ENCODE measurements around the gene SPIN2B. TPM values are rescaled to one million over a fixed set of nuclear protein-coding genes. Genes with fewer than 3 reads are reported as not detected.

SPIN2B gene
- total and polyA plus RNA-seq, 10 of the 15 experiments (the other 5 are each of a cell fraction or from before 2014, with no cell fraction given): 2.7 to 8.9 (median 6.0) TPM

DNA sequence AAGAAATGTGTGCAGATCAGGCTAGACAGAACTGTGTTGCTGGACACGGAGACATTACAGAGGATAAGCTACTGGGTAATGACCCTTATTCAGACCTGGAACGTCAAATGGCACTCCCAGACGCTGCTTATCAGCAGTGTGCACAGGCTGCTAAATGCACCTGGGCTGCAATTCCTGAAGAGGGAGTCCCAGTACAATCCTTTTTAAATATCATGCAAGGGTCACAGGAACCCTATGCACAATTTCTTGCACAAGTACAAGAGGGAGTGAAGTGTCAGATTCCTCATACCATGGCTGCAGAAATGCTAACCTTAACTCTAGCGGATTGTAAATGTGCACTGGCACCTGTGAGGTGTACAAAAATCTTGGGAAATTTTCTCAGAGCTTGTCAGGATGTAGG is 16.9 kb downstream of the SPIN2B start:
- SMC1A ChIA-PET (ENCODE audit: uncharacterized antibody, unreplicated experiment): no interaction called here
- H3K79me2 ChIP-seq (ENCODE audit: control insufficient read depth, insufficient read depth, low read length): no peaks in the 10 kb centered on the region
- no peaks in the 10 kb centered on the region; a peak in 1 of 4 replicates for H3K36me3 ChIP-seq (ENCODE audit: control insufficient read depth in 2 of 2, insufficient read depth in 2 of 2, low read length in 1 of 2)
- in situ Hi-C loops (cut with MboI) (no loop called here), intact Hi-C loops (cut with micrococcal nuclease; ENCODE audit: unreplicated experiment) (no loop called here)
- BruUV-seq (replicated peaks): no TSS peak
- ATAC-seq: no peak
- no peak overlapping the region for H3K4me2 ChIP-seq (ENCODE audit: control insufficient read depth, insufficient read depth)
- DNase-seq (ENCODE audit: low read depth, low spot score): no peak
- CTCF ChIA-PET: no interaction called here
- no peaks in the 10 kb centered on the region for H4K20me1 ChIP-seq (ENCODE audit: control insufficient read depth, insufficient read depth)
- no peak overlapping the region for H3K4me3 ChIP-seq
- no peak for TF ChIP-seq TCF3 (IDR thresholded peaks at IDR 0.05; ENCODE audit: borderline replicate concordance, insufficient read depth, low read depth, low read length)
- TF ChIP-seq, protein P1, sequence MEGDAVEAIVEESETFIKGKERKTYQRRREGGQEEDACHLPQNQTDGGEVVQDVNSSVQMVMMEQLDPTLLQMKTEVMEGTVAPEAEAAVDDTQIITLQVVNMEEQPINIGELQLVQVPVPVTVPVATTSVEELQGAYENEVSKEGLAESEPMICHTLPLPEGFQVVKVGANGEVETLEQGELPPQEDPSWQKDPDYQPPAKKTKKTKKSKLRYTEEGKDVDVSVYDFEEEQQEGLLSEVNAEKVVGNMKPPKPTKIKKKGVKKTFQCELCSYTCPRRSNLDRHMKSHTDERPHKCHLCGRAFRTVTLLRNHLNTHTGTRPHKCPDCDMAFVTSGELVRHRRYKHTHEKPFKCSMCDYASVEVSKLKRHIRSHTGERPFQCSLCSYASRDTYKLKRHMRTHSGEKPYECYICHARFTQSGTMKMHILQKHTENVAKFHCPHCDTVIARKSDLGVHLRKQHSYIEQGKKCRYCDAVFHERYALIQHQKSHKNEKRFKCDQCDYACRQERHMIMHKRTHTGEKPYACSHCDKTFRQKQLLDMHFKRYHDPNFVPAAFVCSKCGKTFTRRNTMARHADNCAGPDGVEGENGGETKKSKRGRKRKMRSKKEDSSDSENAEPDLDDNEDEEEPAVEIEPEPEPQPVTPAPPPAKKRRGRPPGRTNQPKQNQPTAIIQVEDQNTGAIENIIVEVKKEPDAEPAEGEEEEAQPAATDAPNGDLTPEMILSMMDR (IDR thresholded peaks at IDR 0.05 in 2 of 3, conservative IDR thresholded peaks at IDR 0.05 in 1 of 3; ENCODE audit: control insufficient read depth in 2 of 3, extremely low read depth in 1 of 3, insufficient read depth in 1 of 3, low read depth in 3 of 3, low read length in 3 of 3): peak in 1 of 3 experiments; percentile 4; a peak in 1 of 6 replicates
- POLR2A ChIA-PET: no interaction called here
- no peak overlapping the region for H2AFZ ChIP-seq (ENCODE audit: control insufficient read depth, low read depth, low read length)
- H3K9me3 ChIP-seq (replicated peaks; ENCODE audit: control insufficient read depth, insufficient read depth, low read length): no peaks in the 10 kb centered on the region
- no peak overlapping the region for H3K27ac ChIP-seq (ENCODE audit: control insufficient read depth, insufficient read depth)
- RAD21 ChIA-PET (ENCODE audit: unreplicated experiment): no interaction called here
- WGBS (ENCODE audit: insufficient coverage, insufficient replicate concordance, low lambda C conversion rate, missing lambda C conversion rate): 49% methylated on average over 4 of the region's 4 CpGs
- no peak overlapping the region for H3K9ac ChIP-seq (ENCODE audit: control insufficient read depth, insufficient read depth, low read length)
- H3K4me1 ChIP-seq (ENCODE audit: control insufficient read depth, insufficient read depth, low read length): no peaks in the 10 kb centered on the region
- no peak for FAIRE-seq
- no peaks in the 10 kb centered on the region for H3K27me3 ChIP-seq (replicated peaks in 1 of 2; ENCODE audit: control insufficient read depth in 2 of 2, insufficient read depth in 2 of 2, low read length in 1 of 2)

DNA sequence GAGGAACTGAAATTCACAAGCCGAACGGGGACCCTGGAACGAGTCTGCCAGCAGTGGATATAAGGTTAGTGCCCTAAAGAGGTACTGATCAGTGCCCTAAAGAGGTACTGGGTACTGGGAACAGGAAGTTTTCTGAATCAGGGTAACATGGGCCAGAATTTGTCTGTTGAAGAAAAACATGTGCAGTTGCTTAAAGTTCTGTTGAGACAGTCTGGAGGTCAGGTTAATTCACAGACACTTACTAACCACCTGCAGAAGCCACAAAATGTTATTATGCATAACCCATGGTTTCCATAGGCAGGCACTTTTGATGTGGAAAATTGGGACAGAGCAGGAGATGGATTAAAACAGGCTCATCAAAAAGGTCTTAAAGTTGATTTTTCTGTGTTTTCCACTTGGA is 17.9 kb downstream of the SPIN2B start:
- RAD21 ChIA-PET (ENCODE audit: unreplicated experiment): no interaction called here
- Histone ChIP-seq H3K27me3 (replicated peaks in 1 of 2; ENCODE audit: control insufficient read depth in 2 of 2, insufficient read depth in 2 of 2, low read length in 1 of 2) (no peaks in the 10 kb centered on the region), H3K9me3 (replicated peaks; ENCODE audit: control insufficient read depth, insufficient read depth, low read length) (no peaks in the 10 kb centered on the region; the same call in 2 of the 3 replicates), H2AFZ (ENCODE audit: control insufficient read depth, low read depth, low read length) (no peak overlapping the region), H3K4me2 (ENCODE audit: control insufficient read depth, insufficient read depth) (no peak overlapping the region), H3K4me3 (no peak overlapping the region), H3K9ac (ENCODE audit: control insufficient read depth, insufficient read depth, low read length) (no peak overlapping the region), H4K20me1 (ENCODE audit: control insufficient read depth, insufficient read depth) (no peaks in the 10 kb centered on the region), H3K79me2 (ENCODE audit: control insufficient read depth, insufficient read depth, low read length) (no peaks in the 10 kb centered on the region), H3K36me3 (ENCODE audit: control insufficient read depth in 2 of 2, insufficient read depth in 2 of 2, low read length in 1 of 2) (no peaks in the 10 kb centered on the region), H3K4me1 (ENCODE audit: control insufficient read depth, insufficient read depth, low read length) (no peaks in the 10 kb centered on the region), H3K27ac (ENCODE audit: control insufficient read depth, insufficient read depth) (no peak overlapping the region)
- FAIRE-seq (no peak), ATAC-seq (no peak), DNase-seq (ENCODE audit: low read depth, low spot score) (no peak)
- in situ Hi-C loops (cut with MboI): no loop called here
- WGBS (ENCODE audit: insufficient coverage, insufficient replicate concordance, low lambda C conversion rate, missing lambda C conversion rate): 61% methylated on average over 3 of the region's 3 CpGs
- POLR2A ChIA-PET: no interaction called here
- CTCF ChIA-PET: no interaction called here
- SMC1A ChIA-PET (ENCODE audit: uncharacterized antibody, unreplicated experiment): no interaction called here
- no TSS peak for BruUV-seq (replicated peaks)
- intact Hi-C loops (cut with micrococcal nuclease; ENCODE audit: unreplicated experiment): no loop called here
- TF ChIP-seq, protein P2, sequence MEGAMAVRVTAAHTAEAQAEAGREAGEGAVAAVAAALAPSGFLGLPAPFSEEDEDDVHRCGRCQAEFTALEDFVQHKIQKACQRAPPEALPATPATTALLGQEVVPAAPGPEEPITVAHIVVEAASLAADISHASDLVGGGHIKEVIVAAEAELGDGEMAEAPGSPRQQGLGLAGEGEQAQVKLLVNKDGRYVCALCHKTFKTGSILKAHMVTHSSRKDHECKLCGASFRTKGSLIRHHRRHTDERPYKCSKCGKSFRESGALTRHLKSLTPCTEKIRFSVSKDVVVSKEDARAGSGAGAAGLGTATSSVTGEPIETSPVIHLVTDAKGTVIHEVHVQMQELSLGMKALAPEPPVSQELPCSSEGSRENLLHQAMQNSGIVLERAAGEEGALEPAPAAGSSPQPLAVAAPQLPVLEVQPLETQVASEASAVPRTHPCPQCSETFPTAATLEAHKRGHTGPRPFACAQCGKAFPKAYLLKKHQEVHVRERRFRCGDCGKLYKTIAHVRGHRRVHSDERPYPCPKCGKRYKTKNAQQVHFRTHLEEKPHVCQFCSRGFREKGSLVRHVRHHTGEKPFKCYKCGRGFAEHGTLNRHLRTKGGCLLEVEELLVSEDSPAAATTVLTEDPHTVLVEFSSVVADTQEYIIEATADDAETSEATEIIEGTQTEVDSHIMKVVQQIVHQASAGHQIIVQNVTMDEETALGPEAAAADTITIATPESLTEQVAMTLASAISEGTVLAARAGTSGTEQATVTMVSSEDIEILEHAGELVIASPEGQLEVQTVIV (IDR thresholded peaks at IDR 0.05; ENCODE audit: borderline replicate concordance, partially characterized antibody): no peak
- TF ChIP-seq SMAD1 (IDR thresholded peaks at IDR 0.05; ENCODE audit: low read depth, partially characterized antibody): no peak
- TF ChIP-seq, protein P3, sequence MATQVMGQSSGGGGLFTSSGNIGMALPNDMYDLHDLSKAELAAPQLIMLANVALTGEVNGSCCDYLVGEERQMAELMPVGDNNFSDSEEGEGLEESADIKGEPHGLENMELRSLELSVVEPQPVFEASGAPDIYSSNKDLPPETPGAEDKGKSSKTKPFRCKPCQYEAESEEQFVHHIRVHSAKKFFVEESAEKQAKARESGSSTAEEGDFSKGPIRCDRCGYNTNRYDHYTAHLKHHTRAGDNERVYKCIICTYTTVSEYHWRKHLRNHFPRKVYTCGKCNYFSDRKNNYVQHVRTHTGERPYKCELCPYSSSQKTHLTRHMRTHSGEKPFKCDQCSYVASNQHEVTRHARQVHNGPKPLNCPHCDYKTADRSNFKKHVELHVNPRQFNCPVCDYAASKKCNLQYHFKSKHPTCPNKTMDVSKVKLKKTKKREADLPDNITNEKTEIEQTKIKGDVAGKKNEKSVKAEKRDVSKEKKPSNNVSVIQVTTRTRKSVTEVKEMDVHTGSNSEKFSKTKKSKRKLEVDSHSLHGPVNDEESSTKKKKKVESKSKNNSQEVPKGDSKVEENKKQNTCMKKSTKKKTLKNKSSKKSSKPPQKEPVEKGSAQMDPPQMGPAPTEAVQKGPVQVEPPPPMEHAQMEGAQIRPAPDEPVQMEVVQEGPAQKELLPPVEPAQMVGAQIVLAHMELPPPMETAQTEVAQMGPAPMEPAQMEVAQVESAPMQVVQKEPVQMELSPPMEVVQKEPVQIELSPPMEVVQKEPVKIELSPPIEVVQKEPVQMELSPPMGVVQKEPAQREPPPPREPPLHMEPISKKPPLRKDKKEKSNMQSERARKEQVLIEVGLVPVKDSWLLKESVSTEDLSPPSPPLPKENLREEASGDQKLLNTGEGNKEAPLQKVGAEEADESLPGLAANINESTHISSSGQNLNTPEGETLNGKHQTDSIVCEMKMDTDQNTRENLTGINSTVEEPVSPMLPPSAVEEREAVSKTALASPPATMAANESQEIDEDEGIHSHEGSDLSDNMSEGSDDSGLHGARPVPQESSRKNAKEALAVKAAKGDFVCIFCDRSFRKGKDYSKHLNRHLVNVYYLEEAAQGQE (IDR thresholded peaks at IDR 0.05; ENCODE audit: low read depth, low read length): no peak
- TF ChIP-seq, protein P4, sequence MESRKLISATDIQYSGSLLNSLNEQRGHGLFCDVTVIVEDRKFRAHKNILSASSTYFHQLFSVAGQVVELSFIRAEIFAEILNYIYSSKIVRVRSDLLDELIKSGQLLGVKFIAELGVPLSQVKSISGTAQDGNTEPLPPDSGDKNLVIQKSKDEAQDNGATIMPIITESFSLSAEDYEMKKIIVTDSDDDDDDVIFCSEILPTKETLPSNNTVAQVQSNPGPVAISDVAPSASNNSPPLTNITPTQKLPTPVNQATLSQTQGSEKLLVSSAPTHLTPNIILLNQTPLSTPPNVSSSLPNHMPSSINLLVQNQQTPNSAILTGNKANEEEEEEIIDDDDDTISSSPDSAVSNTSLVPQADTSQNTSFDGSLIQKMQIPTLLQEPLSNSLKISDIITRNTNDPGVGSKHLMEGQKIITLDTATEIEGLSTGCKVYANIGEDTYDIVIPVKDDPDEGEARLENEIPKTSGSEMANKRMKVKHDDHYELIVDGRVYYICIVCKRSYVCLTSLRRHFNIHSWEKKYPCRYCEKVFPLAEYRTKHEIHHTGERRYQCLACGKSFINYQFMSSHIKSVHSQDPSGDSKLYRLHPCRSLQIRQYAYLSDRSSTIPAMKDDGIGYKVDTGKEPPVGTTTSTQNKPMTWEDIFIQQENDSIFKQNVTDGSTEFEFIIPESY (IDR thresholded peaks at IDR 0.05): no peak

Measured in GM12878 (cell line).